ENCODE results near the gene SLC35E3.

Gene SLC35E3

DNA sequence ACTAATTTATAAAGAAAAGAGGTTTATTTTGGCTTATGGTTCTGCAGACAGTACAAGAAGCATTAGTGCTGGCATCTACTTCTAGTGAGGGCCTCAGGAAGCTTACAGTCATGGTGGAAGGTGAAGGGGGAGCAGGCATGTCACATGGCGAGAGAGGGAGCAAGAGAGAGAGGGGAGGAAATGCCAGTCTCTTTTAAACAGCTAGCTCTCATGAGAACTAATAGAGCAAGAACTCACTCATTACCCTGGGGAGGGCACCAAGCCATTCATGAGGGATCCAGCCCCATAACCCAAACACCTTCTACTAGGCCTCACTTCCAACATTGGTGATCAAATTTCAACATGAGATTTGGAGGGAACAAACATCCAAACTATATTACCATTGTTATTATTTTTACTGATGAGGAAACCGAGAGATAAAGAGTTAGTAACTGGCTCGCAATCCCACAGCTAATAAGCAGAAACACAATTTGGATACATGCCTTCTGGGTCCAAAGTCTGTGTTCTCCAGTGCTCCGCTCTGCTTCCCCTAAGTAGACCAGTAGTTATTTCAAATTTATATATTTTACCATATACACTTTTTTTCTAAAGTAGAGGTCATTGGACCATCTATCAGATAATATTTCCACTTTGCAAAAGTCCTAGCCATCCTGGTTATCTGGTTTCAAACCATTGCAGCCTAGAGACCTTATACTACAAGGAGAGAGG lies 9.7 kb downstream of the SLC35E3 start:
- Histone ChIP-seq H3K9me3 (replicated peaks; ENCODE audit: low read length) (no peaks in the 10 kb centered on the region), H3K9ac (ENCODE audit: low read depth, low read length) (no peak overlapping the region), H3K27me3 (ENCODE audit: control insufficient read depth, insufficient read depth, low read length) (no peaks in the 10 kb centered on the region), H3K4me1 (ENCODE audit: control insufficient read depth, insufficient read depth, low read length) (no peaks in the 10 kb centered on the region), H3K4me2 (ENCODE audit: low read length) (no peak overlapping the region), H3K4me3 (ENCODE audit: low read length) (no peak overlapping the region), H3K36me3 (ENCODE audit: insufficient read depth, low read length) (peaks cover 32% of the 10 kb centered on the region)

- Histone ChIP-seq H3K4me1 (ENCODE audit: control insufficient read depth, insufficient read depth, low read length) (no peaks in the 10 kb centered on the region), H3K9me3 (replicated peaks; ENCODE audit: low read length) (no peaks in the 10 kb centered on the region), H3K36me3 (ENCODE audit: insufficient read depth, low read length) (peaks cover 29% of the 10 kb centered on the region), H3K9ac (ENCODE audit: low read depth, low read length) (no peak overlapping the region), H3K4me2 (ENCODE audit: low read length) (no peak overlapping the region), H3K4me3 (ENCODE audit: low read length) (no peak overlapping the region), H3K27me3 (ENCODE audit: control insufficient read depth, insufficient read depth, low read length) (no peaks in the 10 kb centered on the region)
Observed at GRCh38 chr12:68759852-68760251, 13.9 kb downstream of the SLC35E3 start.

- Histone ChIP-seq H3K9me3 (replicated peaks; ENCODE audit: low read length) (no peaks in the 10 kb centered on the region), H3K36me3 (ENCODE audit: insufficient read depth, low read length) (peaks cover 25% of the 10 kb centered on the region), H3K4me3 (ENCODE audit: low read length) (no peak overlapping the region), H3K4me1 (ENCODE audit: control insufficient read depth, insufficient read depth, low read length) (no peaks in the 10 kb centered on the region), H3K27me3 (ENCODE audit: control insufficient read depth, insufficient read depth, low read length) (no peaks in the 10 kb centered on the region), H3K9ac (ENCODE audit: low read depth, low read length) (no peak overlapping the region), H3K4me2 (ENCODE audit: low read length) (no peak overlapping the region)
Observed at GRCh38 chr12:68760806-68761441, 14.9 kb downstream of the SLC35E3 start.

GRCh38 chr12:68761442-68761812 lies 15.5 kb downstream of the SLC35E3 start:
- Histone ChIP-seq H3K36me3 (ENCODE audit: insufficient read depth, low read length) (peaks cover 25% of the 10 kb centered on the region), H3K4me2 (ENCODE audit: low read length) (no peak overlapping the region), H3K4me3 (ENCODE audit: low read length) (no peak overlapping the region), H3K9ac (ENCODE audit: low read depth, low read length) (no peak overlapping the region), H3K4me1 (ENCODE audit: control insufficient read depth, insufficient read depth, low read length) (no peaks in the 10 kb centered on the region), H3K9me3 (replicated peaks; ENCODE audit: low read length) (no peaks in the 10 kb centered on the region), H3K27me3 (ENCODE audit: control insufficient read depth, insufficient read depth, low read length) (no peaks in the 10 kb centered on the region)

GRCh38 chr12:68761901-68762630 lies 16.1 kb downstream of the SLC35E3 start:
- peaks cover 30% of the 10 kb centered on the region for H3K36me3 ChIP-seq (ENCODE audit: insufficient read depth, low read length)
- H3K4me3 ChIP-seq (ENCODE audit: low read length), result no peak overlapping the region
- no peaks in the 10 kb centered on the region for H3K4me1 ChIP-seq (ENCODE audit: control insufficient read depth, insufficient read depth, low read length)
- no peaks in the 10 kb centered on the region for H3K9me3 ChIP-seq (replicated peaks; ENCODE audit: low read length)
- H3K4me2 ChIP-seq (ENCODE audit: low read length), result no peak overlapping the region
- H3K9ac ChIP-seq (ENCODE audit: low read depth, low read length), result no peak overlapping the region
- no peaks in the 10 kb centered on the region for H3K27me3 ChIP-seq (ENCODE audit: control insufficient read depth, insufficient read depth, low read length)

DNA sequence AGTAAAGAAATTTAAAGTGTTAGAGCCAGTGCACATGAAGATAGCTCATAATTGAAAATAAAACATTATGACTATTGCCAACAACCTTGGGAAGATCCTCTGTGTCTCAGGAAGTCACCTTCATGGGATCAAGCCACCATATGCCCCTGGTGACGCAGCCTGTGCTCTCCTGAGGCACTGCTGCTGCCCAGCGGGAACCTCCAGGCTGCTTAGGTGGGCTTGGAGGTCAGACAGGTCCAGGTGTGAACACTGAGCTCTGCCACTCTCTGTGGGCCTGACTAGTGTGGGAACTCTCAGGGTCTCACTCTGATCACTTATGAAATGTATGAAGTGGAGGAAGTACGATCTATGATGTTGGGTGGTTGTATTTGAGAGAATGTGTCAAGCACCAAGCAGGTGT lies 16.7 kb downstream of the SLC35E3 start:
- Histone ChIP-seq H3K4me1 (ENCODE audit: control insufficient read depth, insufficient read depth, low read length) (no peaks in the 10 kb centered on the region), H3K9ac (ENCODE audit: low read depth, low read length) (no peak overlapping the region), H3K4me2 (ENCODE audit: low read length) (no peak overlapping the region), H3K27me3 (ENCODE audit: control insufficient read depth, insufficient read depth, low read length) (no peaks in the 10 kb centered on the region), H3K4me3 (ENCODE audit: low read length) (no peak overlapping the region), H3K9me3 (replicated peaks; ENCODE audit: low read length) (no peaks in the 10 kb centered on the region), H3K36me3 (ENCODE audit: insufficient read depth, low read length) (peaks cover 30% of the 10 kb centered on the region)

DNA sequence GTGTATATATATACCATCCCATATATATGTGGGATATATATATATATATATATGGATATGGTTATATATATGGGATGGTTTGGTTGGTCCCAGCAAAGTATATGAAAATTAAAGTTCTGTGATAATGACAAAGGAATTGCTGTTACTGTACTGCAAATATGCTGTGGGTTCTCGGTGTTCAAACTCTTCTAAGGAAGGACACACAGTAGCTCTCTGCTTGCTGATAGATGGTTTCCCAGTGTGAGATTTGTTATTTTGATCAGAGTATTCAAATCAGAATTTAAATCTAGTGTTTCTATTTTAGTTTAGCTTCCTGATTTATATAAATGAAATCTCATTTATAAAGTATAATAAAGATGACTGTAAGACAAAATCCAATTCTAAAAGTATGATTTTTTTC lies 19.7 kb downstream of the SLC35E3 start:
- H3K36me3 ChIP-seq (ENCODE audit: insufficient read depth, low read length), result peaks cover 14% of the 10 kb centered on the region
- H3K9me3 ChIP-seq (replicated peaks; ENCODE audit: low read length), result no peaks in the 10 kb centered on the region
- no peaks in the 10 kb centered on the region for H3K27me3 ChIP-seq (ENCODE audit: control insufficient read depth, insufficient read depth, low read length)
- no peak overlapping the region for H3K9ac ChIP-seq (ENCODE audit: low read depth, low read length)
- no peak overlapping the region for H3K4me3 ChIP-seq (ENCODE audit: low read length)
- no peak overlapping the region for H3K4me2 ChIP-seq (ENCODE audit: low read length)
- H3K4me1 ChIP-seq (ENCODE audit: control insufficient read depth, insufficient read depth, low read length), result no peaks in the 10 kb centered on the region

- no peaks in the 10 kb centered on the region for H3K27me3 ChIP-seq (ENCODE audit: control insufficient read depth, insufficient read depth, low read length)
- H3K9me3 ChIP-seq (replicated peaks; ENCODE audit: low read length), result no peaks in the 10 kb centered on the region
- H3K4me3 ChIP-seq (ENCODE audit: low read length), result no peak overlapping the region
- peaks cover 8% of the 10 kb centered on the region for H3K36me3 ChIP-seq (ENCODE audit: insufficient read depth, low read length)
- no peak overlapping the region for H3K4me2 ChIP-seq (ENCODE audit: low read length)
- no peaks in the 10 kb centered on the region for H3K4me1 ChIP-seq (ENCODE audit: control insufficient read depth, insufficient read depth, low read length)
- no peak overlapping the region for H3K9ac ChIP-seq (ENCODE audit: low read depth, low read length)
Observed at GRCh38 chr12:68766646-68767045, 20.7 kb downstream of the SLC35E3 start.

- H3K9me3 ChIP-seq (replicated peaks; ENCODE audit: low read length), result no peaks in the 10 kb centered on the region
- no peak overlapping the region for H3K4me3 ChIP-seq (ENCODE audit: low read length)
- no peaks in the 10 kb centered on the region for H3K27me3 ChIP-seq (ENCODE audit: control insufficient read depth, insufficient read depth, low read length)
- no peak overlapping the region for H3K4me2 ChIP-seq (ENCODE audit: low read length)
- peaks cover 8% of the 10 kb centered on the region for H3K36me3 ChIP-seq (ENCODE audit: insufficient read depth, low read length)
- H3K9ac ChIP-seq (ENCODE audit: low read depth, low read length), result no peak overlapping the region
- no peaks in the 10 kb centered on the region for H3K4me1 ChIP-seq (ENCODE audit: control insufficient read depth, insufficient read depth, low read length)
Observed at GRCh38 chr12:68767191-68767590, 21.2 kb downstream of the SLC35E3 start.

DNA sequence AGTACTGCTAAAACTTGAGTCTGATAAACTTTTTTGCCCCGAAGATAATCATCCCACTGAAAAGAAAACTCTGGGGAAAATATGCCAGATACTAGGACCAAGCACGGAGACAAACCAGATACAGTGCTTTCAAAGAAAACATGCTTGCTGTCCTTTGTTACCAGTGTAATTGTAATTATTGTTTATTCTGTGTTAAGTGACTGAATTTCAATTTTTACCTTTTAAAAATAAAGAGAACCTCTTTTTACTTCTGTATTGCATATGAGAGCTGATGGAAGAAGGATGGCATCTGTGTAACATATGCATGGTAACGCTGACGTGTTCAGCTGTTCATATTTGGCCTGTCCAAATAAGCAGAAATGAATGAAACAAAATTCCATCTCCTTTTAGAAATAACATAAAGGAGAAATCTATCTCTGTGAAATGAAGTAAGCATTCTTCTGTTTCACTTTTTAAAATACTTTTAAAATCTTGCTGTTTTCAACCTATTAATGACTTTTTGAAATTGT lies 22.5 kb downstream of the SLC35E3 start:
- Histone ChIP-seq H3K4me1 (ENCODE audit: control insufficient read depth, insufficient read depth, low read length) (no peaks in the 10 kb centered on the region), H3K9ac (ENCODE audit: low read depth, low read length) (no peak overlapping the region), H3K36me3 (ENCODE audit: insufficient read depth, low read length) (peaks cover 8% of the 10 kb centered on the region), H3K27me3 (ENCODE audit: control insufficient read depth, insufficient read depth, low read length) (no peaks in the 10 kb centered on the region), H3K9me3 (replicated peaks; ENCODE audit: low read length) (no peaks in the 10 kb centered on the region), H3K4me3 (ENCODE audit: low read length) (no peak overlapping the region), H3K4me2 (ENCODE audit: low read length) (no peak overlapping the region)

- H3K36me3 ChIP-seq (ENCODE audit: insufficient read depth, low read length), result peaks cover 5% of the 10 kb centered on the region
- H3K4me1 ChIP-seq (ENCODE audit: control insufficient read depth, insufficient read depth, low read length), result no peaks in the 10 kb centered on the region
- H3K9ac ChIP-seq (ENCODE audit: low read depth, low read length), result no peak overlapping the region
- no peaks in the 10 kb centered on the region for H3K27me3 ChIP-seq (ENCODE audit: control insufficient read depth, insufficient read depth, low read length)
- no peak overlapping the region for H3K4me2 ChIP-seq (ENCODE audit: low read length)
- H3K4me3 ChIP-seq (ENCODE audit: low read length), result no peak overlapping the region
- no peaks in the 10 kb centered on the region for H3K9me3 ChIP-seq (replicated peaks; ENCODE audit: low read length)
Observed at GRCh38 chr12:68769941-68770340, 24.0 kb downstream of the SLC35E3 start.

Data from skeletal muscle satellite cell (primary cell).